Stimulated activated CD4-positive, alpha-beta T cell treated with anti-CD3 and anti-CD28 coated beads, Interleukin-15, amount 100 ng/mL, for 24 hours (primary cell): ENCODE data around the gene TMEM256.

ENCODE experiments used
- DNase-seq: peaks from one replicate; pipeline ENCODE4 v3.0.0-alpha.2; 2020

TMEM256 gene

GRCh38 chr17:7428557-7428956 lies 24.7 kb upstream of the TMEM256 start, which contains the start of gene SPEM3:
Gene SPEM3 (plus strand): TSS chr17:7428857. CDS start chr17:7428903, 46 bp downstream.
- DNase-seq, result no peak

GRCh38 chr17:7427549-7427948 lies 23.7 kb upstream of the TMEM256 start:
- DNase-seq, result no peak

- DNase-seq, result no peak
Observed at GRCh38 chr17:7426896-7427489, 23.1 kb upstream of the TMEM256 start.

GRCh38 chr17:7426203-7426863 lies 22.4 kb upstream of the TMEM256 start:
- DNase-seq, result no peak

- no peak for DNase-seq
Observed at GRCh38 chr17:7425756-7426155, 21.9 kb upstream of the TMEM256 start.

GRCh38 chr17:7425316-7425715 lies 21.4 kb upstream of the TMEM256 start, which contains the start of gene SPEM2:
Gene SPEM2 (plus strand): TSS chr17:7425616. CDS start chr17:7425689, 73 bp downstream.
- no peak for DNase-seq

GRCh38 chr17:7423679-7424078 lies 19.8 kb upstream of the TMEM256 start:
- DNase-seq, result no peak

- DNase-seq, result no peak
Observed at GRCh38 chr17:7421186-7421585, 17.3 kb upstream of the TMEM256 start.

GRCh38 chr17:7419819-7420610 lies 16.1 kb upstream of the TMEM256 start, which contains the start of gene SPEM1:
Gene SPEM1 (plus strand): TSS chr17:7420324. CDS start chr17:7420385, 61 bp downstream.
- DNase-seq, result no peak

GRCh38 chr17:7418472-7419152 lies 14.7 kb upstream of the TMEM256 start:
- no peak for DNase-seq

- DNase-seq, result no peak
Observed at GRCh38 chr17:7417056-7417655, 13.3 kb upstream of the TMEM256 start.

- no peak for DNase-seq
Observed at GRCh38 chr17:7416323-7416722, 12.4 kb upstream of the TMEM256 start.

GRCh38 chr17:7415784-7416183 lies 11.9 kb upstream of the TMEM256 start:
- DNase-seq, result no peak

- no peak for DNase-seq
Observed at GRCh38 chr17:7414837-7415236, 10.9 kb upstream of the TMEM256 start.

GRCh38 chr17:7413346-7413985 lies 9.6 kb upstream of the TMEM256 start:
- no peak for DNase-seq

- no peak for DNase-seq
Observed at GRCh38 chr17:7411427-7411750, 7.5 kb upstream of the TMEM256 start.

- no peak for DNase-seq
Observed at GRCh38 chr17:7410634-7411426, 6.9 kb upstream of the TMEM256 start.

- DNase-seq, result no peak
Observed at GRCh38 chr17:7409716-7410115, 5.8 kb upstream of the TMEM256 start.

- no peak for DNase-seq
Observed at GRCh38 chr17:7408863-7409262, 5.0 kb upstream of the TMEM256 start.

GRCh38 chr17:7408252-7408727 lies 4.4 kb upstream of the TMEM256 start:
- peak; percentile 30 for DNase-seq
